NCI-H2171 (cell line): ENCODE results near the gene PDILT.

Experiments used
- DNase-seq: peaks from one replicate; lab custom pipeline; 2025; lab: John Stamatoyannopoulos, UW

The PDILT gene

GRCh38 chr16:20402651-20403050 lies 1.9 kb downstream of the PDILT start:
- no peak for DNase-seq

- DNase-seq = no peak
Measured at GRCh38 chr16:20401475-20402016, 3.0 kb downstream of the PDILT start.

- DNase-seq = no peak
Measured at GRCh38 chr16:20401066-20401465, 3.5 kb downstream of the PDILT start.

- no peak for DNase-seq
Measured at GRCh38 chr16:20399185-20399584, 5.4 kb downstream of the PDILT start.

- no peak for DNase-seq
Measured at GRCh38 chr16:20398603-20399002, 5.9 kb downstream of the PDILT start.

- no peak for DNase-seq
Measured at GRCh38 chr16:20397468-20398074, 7.0 kb downstream of the PDILT start.

GRCh38 chr16:20396846-20397467 lies 7.6 kb downstream of the PDILT start:
- DNase-seq = no peak

GRCh38 chr16:20395946-20396345 lies 8.6 kb downstream of the PDILT start:
- no peak for DNase-seq

GRCh38 chr16:20393801-20394577 lies 10.5 kb downstream of the PDILT start:
- no peak for DNase-seq

- DNase-seq = no peak
Measured at GRCh38 chr16:20391045-20391444, 13.5 kb downstream of the PDILT start.

GRCh38 chr16:20388854-20389253 lies 15.7 kb downstream of the PDILT start:
- no peak for DNase-seq

- no peak for DNase-seq
Measured at GRCh38 chr16:20387978-20388377, 16.6 kb downstream of the PDILT start.

GRCh38 chr16:20385844-20386832 lies 18.4 kb downstream of the PDILT start:
- no peak for DNase-seq

- peak; percentile 44 for DNase-seq
Measured at GRCh38 chr16:20383106-20384029, 21.2 kb downstream of the PDILT start.

- no peak for DNase-seq
Measured at GRCh38 chr16:20382202-20382948, 22.2 kb downstream of the PDILT start.

- DNase-seq = no peak
Measured at GRCh38 chr16:20380782-20381181, 23.8 kb downstream of the PDILT start.

GRCh38 chr16:20377181-20377580 lies 27.4 kb downstream of the PDILT start:
- DNase-seq = no peak

- DNase-seq = no peak
Measured at GRCh38 chr16:20372701-20373100, 31.8 kb downstream of the PDILT start.

GRCh38 chr16:20369452-20370054 lies 35.0 kb downstream of the PDILT start:
- DNase-seq = no peak
